B cell (primary cell): Measurements from ENCODE around the gene UPB1. TPM values are rescaled to one million over a fixed set of nuclear protein-coding genes. Genes with fewer than 3 reads are reported as not detected.
A peak's percentile ranks its signal among the peaks of the same experiment; 100 is the strongest.

Source experiments
- ATAC-seq: fragments of 200-7000 bp; cut with Tn5 transposase; one replicate; pipeline ENCODE4 v1.10.0; 2021; ENCODE audit warnings: low read depth, mild to moderate bottlenecking, moderate number of reproducible peaks, moderate library complexity
- CTCF ChIA-PET: fragments of 350-600 bp; sonication (Branson Sonifier 250); formaldehyde crosslinking; loops from one replicate; lab custom pipeline; 2021; ENCODE audit warnings: antibody characterized with exemption, inconsistent platforms; lab: Charles Lee
- POLR2A ChIA-PET: fragments of 350-600 bp; sonication (Branson Sonifier 250); formaldehyde crosslinking; loops from one replicate; lab custom pipeline; 2021; ENCODE audit warnings: antibody characterized with exemption; lab: Charles Lee
- DNase-seq: peaks from one replicate; pipeline ENCODE4 v3.0.0; 2013
- H2AFZ ChIP-seq: 2 replicates; pipeline ENCODE4 v1.6.1; 2012; ENCODE audit warnings: mild to moderate bottlenecking, low read depth, low read length; ENCODE audit not compliant: insufficient read depth, poor library complexity, severe bottlenecking
- H3K27ac ChIP-seq, 2 donors: 1 replicate in 1 of 2; 2 replicates in 1 of 2; pipeline ENCODE4 v1.5.1; 2012 to 2013; ENCODE audit warnings: low read length in 2 of 2, mild to moderate bottlenecking in 2 of 2, moderate library complexity in 1 of 2
- H3K27me3 ChIP-seq, 4 experiments: fragments of 200-600 bp in 1 of 4; sonication (generic) in 1 of 4; replicated peaks in 1 of 4; 1 replicate in 2 of 4; 2 replicates in 2 of 4; pipeline versions ENCODE4 v1.6.1 to v1.7.0; 2013 to 2016; ENCODE audit warnings: low read length in 3 of 4, mild to moderate bottlenecking in 2 of 4, mixed read lengths in 1 of 4, moderate library complexity in 1 of 4; ENCODE audit not compliant: insufficient read depth in 4 of 4, control insufficient read depth in 3 of 4; ENCODE audit errors: control extremely low read depth in 1 of 4
- H3K36me3 ChIP-seq, 2 experiments: replicated peaks in 1 of 2; 1 replicate in 1 of 2; 2 replicates in 1 of 2; pipeline versions ENCODE4 v1.6.1 to v1.7.1; 2013; ENCODE audit warnings: low read length in 1 of 2; ENCODE audit not compliant: insufficient read depth in 2 of 2, control insufficient read depth in 1 of 2; ENCODE audit errors: control extremely low read depth in 1 of 2, extremely low read depth in 1 of 2
- H3K4me1 ChIP-seq, 2 donors: fragments of 200-600 bp in 1 of 2; sonication (generic) in 1 of 2; 1 replicate in 1 of 2; 2 replicates in 1 of 2; pipeline versions ENCODE4 v1.5.1 to v1.6.1; 2013 to 2017; ENCODE audit warnings: low read length in 2 of 2; ENCODE audit not compliant: control insufficient read depth in 2 of 2, insufficient read depth in 2 of 2
- H3K4me2 ChIP-seq: replicated peaks from 2 replicates; pipeline ENCODE3; 2012; ENCODE audit warnings: mild to moderate bottlenecking, low read depth, low read length; ENCODE audit not compliant: poor library complexity, severe bottlenecking
- H3K4me3 ChIP-seq, 5 experiments: fragments of 200-600 bp in 1 of 5; sonication (generic) in 1 of 5; 1 replicate in 3 of 5; 2 replicates in 2 of 5; pipeline versions ENCODE4 v1.5.1 to v1.7.0; 2011 to 2016; ENCODE audit warnings: low read length in 4 of 5, mild to moderate bottlenecking in 4 of 5, low read depth in 2 of 5, control low read depth in 1 of 5, moderate library complexity in 1 of 5; ENCODE audit not compliant: insufficient read depth in 1 of 5; ENCODE audit errors: control extremely low read depth in 1 of 5, extremely low read depth in 1 of 5
- H3K79me2 ChIP-seq: fragments of 200-600 bp; sonication (generic); one replicate; pipeline ENCODE4 v1.6.0; 2016; ENCODE audit warnings: low read length; ENCODE audit not compliant: control insufficient read depth, insufficient read depth
- H3K9ac ChIP-seq: fragments of 200-600 bp; sonication (generic); 2 replicates; pipeline ENCODE4 v1.6.1; 2017; ENCODE audit warnings: mild to moderate bottlenecking, low read length, moderate library complexity
- H3K9me3 ChIP-seq, 3 donors: one replicate each; pipeline versions ENCODE4 v1.6.1 to v1.7.1; 2013; ENCODE audit warnings: low read length in 2 of 3; ENCODE audit not compliant: control insufficient read depth in 2 of 3, insufficient read depth in 1 of 3; ENCODE audit errors: control extremely low read depth in 1 of 3
- H4K20me1 ChIP-seq: 2 replicates; pipeline ENCODE4 v1.6.0; 2012; ENCODE audit warnings: mild to moderate bottlenecking, low read length; ENCODE audit not compliant: insufficient read depth, control insufficient read depth, poor library complexity, severe bottlenecking
- H3K27ac Mint-ChIP-seq: one replicate; pipeline ENCODE4 v1.8.0; 2021; ENCODE audit warnings: mixed read lengths
- H3K27me3 Mint-ChIP-seq: one replicate; pipeline ENCODE4 v1.8.0; 2021; ENCODE audit warnings: mixed read lengths
- H3K4me1 Mint-ChIP-seq: one replicate; pipeline ENCODE4 v1.8.0; 2021; ENCODE audit warnings: mixed read lengths
- H3K4me3 Mint-ChIP-seq: one replicate; pipeline ENCODE4 v1.8.0; 2021; ENCODE audit warnings: mixed read lengths
- H3K9me3 Mint-ChIP-seq: one replicate; pipeline ENCODE4 v1.8.0; 2022; ENCODE audit warnings: mixed read lengths; ENCODE audit not compliant: insufficient read depth
- EZH2 ChIP-seq: IDR thresholded peaks from 2 replicates; pipeline ENCODE4 v1.6.1; 2012; ENCODE audit warnings: borderline replicate concordance, low read depth, mild to moderate bottlenecking, moderate library complexity, low read length; ENCODE audit not compliant: insufficient read depth, poor library complexity, severe bottlenecking
- WGBS: methylation state at CpG from one replicate; pipeline ENCODE4 v1.1.5; 2013; ENCODE audit warnings: missing lambda C conversion rate; ENCODE audit not compliant: insufficient coverage; 5-methylcytosine and 5-hydroxymethylcytosine counted together
- intact Hi-C: fragments of 100-400 bp; cut with micrococcal nuclease; formaldehyde crosslinking; loops from one replicate; pipeline ENCODE4 v1.10.0; 2022
- polyA plus RNA-seq: library from polyadenylated mRNA; depleted of rRNA; stranded (reverse); fragments of >200 nt; gene quantifications from 2 replicates; pipeline ENCODE4 v1.2.3, GENCODE V29; 2012
- total RNA-seq, 2 donors: library from RNA; stranded (reverse); fragments of 120-200 nt in 1 of 2; gene quantifications; 1 replicate in 1 of 2; 2 replicates in 1 of 2; pipeline versions ENCODE4 v1.2.3 to v1.2.4, GENCODE V29; 2013 to 2022
- TF ChIP-seq, protein P1 (sequence below): fragments of 200-600 bp; IDR thresholded peaks from one replicate; pipeline ENCODE4 v1.8.0; 2022; ENCODE audit warnings: antibody characterized with exemption, mild to moderate bottlenecking

Gene UPB1
- total and polyA plus RNA-seq, 2 donors (not counting 1 experiment from before 2014, with no cell fraction given): 1.2 to 4.0 TPM

- Histone ChIP-seq H2AFZ (no peak overlapping the region), H3K9me3 (no peaks in the 10 kb centered on the region), H3K36me3 (peaks cover 10 to 56% of the 10 kb centered on the region in 2 experiments), H3K4me2 (peak overlapping the region; percentile 46), H3K27ac (peak overlapping the region in 1 of 2 donors; percentile 60), H3K4me1 (peaks cover 45 to 58% of the 10 kb centered on the region in 2 donors), H4K20me1 (peaks cover 64% of the 10 kb centered on the region), H3K9ac (no peak overlapping the region), H3K27me3 (no peaks in the 10 kb centered on the region), H3K79me2 (peaks cover 93% of the 10 kb centered on the region), H3K4me3 (peak overlapping the region in 1 of 5 experiments; percentile 7)
- TF ChIP-seq, protein P1, sequence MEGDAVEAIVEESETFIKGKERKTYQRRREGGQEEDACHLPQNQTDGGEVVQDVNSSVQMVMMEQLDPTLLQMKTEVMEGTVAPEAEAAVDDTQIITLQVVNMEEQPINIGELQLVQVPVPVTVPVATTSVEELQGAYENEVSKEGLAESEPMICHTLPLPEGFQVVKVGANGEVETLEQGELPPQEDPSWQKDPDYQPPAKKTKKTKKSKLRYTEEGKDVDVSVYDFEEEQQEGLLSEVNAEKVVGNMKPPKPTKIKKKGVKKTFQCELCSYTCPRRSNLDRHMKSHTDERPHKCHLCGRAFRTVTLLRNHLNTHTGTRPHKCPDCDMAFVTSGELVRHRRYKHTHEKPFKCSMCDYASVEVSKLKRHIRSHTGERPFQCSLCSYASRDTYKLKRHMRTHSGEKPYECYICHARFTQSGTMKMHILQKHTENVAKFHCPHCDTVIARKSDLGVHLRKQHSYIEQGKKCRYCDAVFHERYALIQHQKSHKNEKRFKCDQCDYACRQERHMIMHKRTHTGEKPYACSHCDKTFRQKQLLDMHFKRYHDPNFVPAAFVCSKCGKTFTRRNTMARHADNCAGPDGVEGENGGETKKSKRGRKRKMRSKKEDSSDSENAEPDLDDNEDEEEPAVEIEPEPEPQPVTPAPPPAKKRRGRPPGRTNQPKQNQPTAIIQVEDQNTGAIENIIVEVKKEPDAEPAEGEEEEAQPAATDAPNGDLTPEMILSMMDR: no peak
- no peak for TF ChIP-seq EZH2
- 82% methylated on average over 4 of the region's 4 CpGs for WGBS
- ATAC-seq (no peak), DNase-seq (no peak)
- intact Hi-C loops: loop anchor here (5.0 to 10.0 kb wide), 4 partner anchors 647 to 1487 kb away; partner anchors contain the start of genes GNAZ, RAB36 and RSPH14
- no peak overlapping the region for H3K4me3 Mint-ChIP-seq
- peaks cover 65% of the 10 kb centered on the region for H3K4me1 Mint-ChIP-seq
- no peaks in the 10 kb centered on the region for H3K9me3 Mint-ChIP-seq
- ChIA-PET CTCF (no interaction called here), POLR2A (no interaction called here)
- no peaks in the 10 kb centered on the region for H3K27me3 Mint-ChIP-seq
- H3K27ac Mint-ChIP-seq: no peak overlapping the region
Measured at GRCh38 chr22:24559471-24559870, 64.3 kb downstream of the UPB1 start.

- peaks cover 31 to 42% of the 10 kb centered on the region in 2 donors for H3K4me1 ChIP-seq
- H3K4me1 Mint-ChIP-seq: peaks cover 51% of the 10 kb centered on the region
- H3K36me3 ChIP-seq: peaks cover 15 to 71% of the 10 kb centered on the region in 2 experiments
- ChIA-PET CTCF (no interaction called here), POLR2A (no interaction called here)
- no peaks in the 10 kb centered on the region for H3K9me3 Mint-ChIP-seq
- DNase-seq: no peak
- no peak overlapping the region for H3K4me2 ChIP-seq
- no peak overlapping the region for H2AFZ ChIP-seq
- TF ChIP-seq, protein P1: no peak
- TF ChIP-seq EZH2: no peak
- no peak overlapping the region for H3K4me3 ChIP-seq
- H4K20me1 ChIP-seq: peaks cover 86% of the 10 kb centered on the region
- H3K9ac ChIP-seq: no peak overlapping the region
- H3K79me2 ChIP-seq: peaks cover 90% of the 10 kb centered on the region
- H3K27me3 Mint-ChIP-seq: no peaks in the 10 kb centered on the region
- intact Hi-C loops: no loop called here
- H3K9me3 ChIP-seq: no peaks in the 10 kb centered on the region
- no peak overlapping the region for H3K4me3 Mint-ChIP-seq
- H3K27ac ChIP-seq: no peak overlapping the region
- ATAC-seq: no peak
- H3K27me3 ChIP-seq: no peaks in the 10 kb centered on the region
- no peak overlapping the region for H3K27ac Mint-ChIP-seq
- WGBS: 94% methylated on average over 1 of the region's 2 CpGs
Measured at GRCh38 chr22:24563246-24563645, 68.1 kb downstream of the UPB1 start.
